SK-N-MC (cell line): ENCODE measurements around the gene G3BP1.

Source experiments
- DNase-seq: peaks from one replicate; pipeline ENCODE4 v3.0.0-alpha.2; 2011; ENCODE audit warnings: low read depth, low spot score
- H3K27ac ChIP-seq: fragments of 200-600 bp; sonication (generic); 2 replicates; pipeline ENCODE4 v1.5.1; 2016; ENCODE audit warnings: mixed run types
- H3K36me3 ChIP-seq: fragments of 200-600 bp; sonication (generic); 2 replicates; pipeline ENCODE4 v1.6.1; 2017; ENCODE audit warnings: antibody characterized with exemption, low read length, mixed read lengths; ENCODE audit not compliant: insufficient read depth
- H3K4me3 ChIP-seq: fragments of 200-600 bp; sonication (generic); 2 replicates; pipeline ENCODE4 v1.5.1; 2016
- H3K9ac ChIP-seq: fragments of 200-600 bp; sonication (generic); 2 replicates; pipeline ENCODE4 v1.8.0; 2017; ENCODE audit warnings: mixed run types, mixed read lengths; ENCODE audit not compliant: insufficient read length
- H3K9me3 ChIP-seq: fragments of 200-600 bp; sonication (generic); 2 replicates; pipeline ENCODE4 v1.6.1; 2017; ENCODE audit warnings: low read depth, mild to moderate bottlenecking, antibody characterized with exemption, low read length, moderate library complexity, mixed read lengths
- EZH2 ChIP-seq: fragments of 200-600 bp; sonication (generic); IDR thresholded peaks from one replicate; pipeline ENCODE4 v1.6.1; 2017; ENCODE audit warnings: antibody characterized with exemption
- FOXP2 ChIP-seq: optimal IDR thresholded peaks from 2 replicates; pipeline ENCODE3; 2011; ENCODE audit warnings: mild to moderate bottlenecking, moderate library complexity; ENCODE audit not compliant: insufficient read depth; ENCODE audit errors: extremely low read length, control extremely low read depth
- POLR2AphosphoS5 ChIP-seq: IDR thresholded peaks from 2 replicates; pipeline ENCODE4 v1.6.1; 2012; ENCODE audit warnings: mild to moderate bottlenecking, low read depth, low read length, borderline replicate concordance

The G3BP1 gene

GRCh38 chr5:151758430-151759241, 13.1 kb upstream of the G3BP1 start, which contains the start of gene ATOX1:
Gene ATOX1 (minus strand): TSS chr5:151758631. CDS start chr5:151758551, 80 bp downstream.
- peak within 1 kb of the TSS; percentile 82 for H3K9ac ChIP-seq
- no peak within 1 kb of the TSS for H3K27ac ChIP-seq
- no peak for TF ChIP-seq FOXP2
- TF ChIP-seq POLR2AphosphoS5 = peak; percentile 95
- peak within 1 kb of the TSS; percentile 92 for H3K4me3 ChIP-seq
- H3K36me3 ChIP-seq = no peaks in the 10 kb centered on the region
- no peaks in the 10 kb centered on the region for H3K9me3 ChIP-seq
- no peak for DNase-seq

GRCh38 chr5:151764801-151765200, 7.0 kb upstream of the G3BP1 start:
- DNase-seq = no peak
- H3K4me3 ChIP-seq = no peak overlapping the region
- no peaks in the 10 kb centered on the region for H3K36me3 ChIP-seq
- TF ChIP-seq EZH2 = no peak
- no peak for TF ChIP-seq FOXP2
- TF ChIP-seq POLR2AphosphoS5 = no peak
- H3K27ac ChIP-seq = no peak overlapping the region
- H3K9ac ChIP-seq = no peak overlapping the region
- no peaks in the 10 kb centered on the region for H3K9me3 ChIP-seq

GRCh38 chr5:151766975-151767374, 4.8 kb upstream of the G3BP1 start:
- Histone ChIP-seq H3K4me3 (no peak overlapping the region), H3K36me3 (no peaks in the 10 kb centered on the region), H3K9ac (no peak overlapping the region), H3K27ac (no peak overlapping the region), H3K9me3 (no peaks in the 10 kb centered on the region)
- DNase-seq = no peak
- TF ChIP-seq EZH2 (no peak), FOXP2 (no peak), POLR2AphosphoS5 (no peak)

GRCh38 chr5:151770383-151771258, 1.1 kb upstream of the G3BP1 start:
- Histone ChIP-seq H3K36me3 (peaks cover 29% of the 10 kb centered on the region), H3K27ac (peak overlapping the region; percentile 95), H3K9ac (peak overlapping the region; percentile 75), H3K4me3 (peak overlapping the region; percentile 62), H3K9me3 (no peaks in the 10 kb centered on the region)
- no peak for DNase-seq
- no peak for TF ChIP-seq POLR2AphosphoS5
- no peak for TF ChIP-seq EZH2
- no peak for TF ChIP-seq FOXP2

- no peaks in the 10 kb centered on the region; the same call in 1 of the 2 replicates for H3K9me3 ChIP-seq
- peak overlapping the region; percentile 85 for H3K27ac ChIP-seq
- H3K9ac ChIP-seq = peak overlapping the region; percentile 93
- peak; percentile 15; the same call in 1 of the 2 replicates for TF ChIP-seq POLR2AphosphoS5
- no peak for TF ChIP-seq EZH2
- H3K36me3 ChIP-seq = peaks cover 44% of the 10 kb centered on the region
- peak overlapping the region; percentile 86 for H3K4me3 ChIP-seq
- DNase-seq = no peak
These were observed 483 bp downstream of the G3BP1 start for GRCh38 chr5:151772029-151772845.

GRCh38 chr5:151772846-151773561, 1.2 kb downstream of the G3BP1 start:
- no peak for DNase-seq
- H3K36me3 ChIP-seq = peaks cover 52% of the 10 kb centered on the region
- TF ChIP-seq FOXP2 (no peak), POLR2AphosphoS5 (no peak)

GRCh38 chr5:151773951-151774350, 2.2 kb downstream of the G3BP1 start:
- H3K4me3 ChIP-seq = peak overlapping the region; percentile 86
- H3K9me3 ChIP-seq = no peaks in the 10 kb centered on the region; the same call in 1 of the 2 replicates
- DNase-seq = no peak
- peak overlapping the region; percentile 93 for H3K9ac ChIP-seq
- H3K27ac ChIP-seq = no peak overlapping the region
- TF ChIP-seq POLR2AphosphoS5 = no peak
- no peak for TF ChIP-seq EZH2
- no peak for TF ChIP-seq FOXP2
- peaks cover 60% of the 10 kb centered on the region for H3K36me3 ChIP-seq

More at GRCh38 chr5:151772846-151773561, 1.2 kb downstream of the G3BP1 start:
- no peaks in the 10 kb centered on the region; the same call in 1 of the 2 replicates for H3K9me3 ChIP-seq
- no peak overlapping the region for H3K27ac ChIP-seq
- peak overlapping the region; percentile 93 for H3K9ac ChIP-seq
- peak overlapping the region; percentile 86 for H3K4me3 ChIP-seq
